Measurements from ENCODE around the gene LSR. TPM values are rescaled to one million over a fixed set of nuclear protein-coding genes. Genes with fewer than 3 reads are reported as not detected.
A peak's percentile ranks its signal among the peaks of the same experiment; 100 is the strongest.

The LSR gene
- total RNA-seq, 4 donors from 2014 or later = 36.5 to 85.3 (median 61.8) TPM

DNA sequence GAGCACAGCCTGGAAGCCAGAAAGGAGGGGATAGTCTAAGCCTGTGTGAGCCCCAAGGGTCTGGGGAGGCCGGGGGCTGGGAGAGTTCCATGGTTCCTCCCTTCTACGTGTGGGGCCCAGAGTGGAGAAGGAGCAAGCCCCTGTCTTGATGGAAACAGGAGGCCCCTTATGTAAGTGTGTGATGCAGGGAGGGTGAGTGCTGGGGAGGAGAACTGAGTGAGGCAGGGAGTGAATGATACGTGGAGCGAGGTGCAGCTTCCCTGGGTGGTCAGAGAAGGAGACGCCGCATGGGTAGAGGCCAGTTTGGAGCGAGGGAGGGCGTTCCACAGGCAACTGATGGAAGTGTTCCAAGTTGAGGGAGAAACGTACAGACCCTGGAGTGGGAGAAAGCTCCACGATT, 59.1 kb downstream of the LSR start:
- TF ChIP-seq, protein P1, sequence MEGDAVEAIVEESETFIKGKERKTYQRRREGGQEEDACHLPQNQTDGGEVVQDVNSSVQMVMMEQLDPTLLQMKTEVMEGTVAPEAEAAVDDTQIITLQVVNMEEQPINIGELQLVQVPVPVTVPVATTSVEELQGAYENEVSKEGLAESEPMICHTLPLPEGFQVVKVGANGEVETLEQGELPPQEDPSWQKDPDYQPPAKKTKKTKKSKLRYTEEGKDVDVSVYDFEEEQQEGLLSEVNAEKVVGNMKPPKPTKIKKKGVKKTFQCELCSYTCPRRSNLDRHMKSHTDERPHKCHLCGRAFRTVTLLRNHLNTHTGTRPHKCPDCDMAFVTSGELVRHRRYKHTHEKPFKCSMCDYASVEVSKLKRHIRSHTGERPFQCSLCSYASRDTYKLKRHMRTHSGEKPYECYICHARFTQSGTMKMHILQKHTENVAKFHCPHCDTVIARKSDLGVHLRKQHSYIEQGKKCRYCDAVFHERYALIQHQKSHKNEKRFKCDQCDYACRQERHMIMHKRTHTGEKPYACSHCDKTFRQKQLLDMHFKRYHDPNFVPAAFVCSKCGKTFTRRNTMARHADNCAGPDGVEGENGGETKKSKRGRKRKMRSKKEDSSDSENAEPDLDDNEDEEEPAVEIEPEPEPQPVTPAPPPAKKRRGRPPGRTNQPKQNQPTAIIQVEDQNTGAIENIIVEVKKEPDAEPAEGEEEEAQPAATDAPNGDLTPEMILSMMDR (IDR thresholded peaks at IDR 0.05) = no peak
- TF ChIP-seq POLR2A (IDR thresholded peaks at IDR 0.05) = no peak
- intact Hi-C loops (cut with DNase I) = no loop called here
- H3K9me3 ChIP-seq = no peaks in the 10 kb centered on the region
- H3K4me1 ChIP-seq = peaks cover 11 to 39% of the 10 kb centered on the region in 2 donors
- WGBS, 2 donors = 58 to 70% methylated on average over 10 of the region's 10 CpGs
- DNase-seq = no peak
- H3K27ac ChIP-seq = peak overlapping the region in 2 of 3 donors; percentile 25 to 59
- no peaks in the 10 kb centered on the region for H3K27me3 ChIP-seq
- no peaks in the 10 kb centered on the region for H3K36me3 ChIP-seq
- no peak overlapping the region for H3K4me3 ChIP-seq (replicated peaks in 1 of 3)

DNA sequence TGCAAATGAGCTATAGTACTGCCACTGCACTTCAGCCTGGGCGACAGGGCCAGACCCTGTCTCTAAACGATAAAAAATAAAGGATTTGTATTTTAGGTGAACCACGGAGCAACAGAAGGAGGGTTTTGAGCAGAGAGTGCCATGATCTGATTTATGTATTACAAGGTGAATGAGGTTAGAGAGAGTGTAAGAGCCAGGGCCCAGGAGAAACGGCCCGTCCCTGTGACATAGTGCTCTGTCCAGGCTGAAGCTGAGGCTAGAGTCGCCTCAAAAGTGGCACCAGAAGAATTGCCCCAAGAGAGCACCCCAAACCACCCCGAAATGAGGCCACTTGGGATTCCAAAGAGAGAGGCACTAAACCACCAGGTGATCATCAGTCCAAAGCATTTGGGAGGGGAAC, 60.1 kb downstream of the LSR start:
- Histone ChIP-seq H3K27ac (peak overlapping the region in 2 of 3 donors; percentile 40 to 59), H3K36me3 (no peaks in the 10 kb centered on the region), H3K4me3 (replicated peaks in 1 of 3) (no peak overlapping the region), H3K9me3 (no peaks in the 10 kb centered on the region), H3K27me3 (no peaks in the 10 kb centered on the region), H3K4me1 (peaks cover 11 to 43% of the 10 kb centered on the region in 2 donors)
- 80 to 86% methylated on average over 7 of the region's 7 CpGs for WGBS, 2 donors
- intact Hi-C loops (cut with DNase I) = no loop called here
- DNase-seq = no peak
- TF ChIP-seq, protein P1 (IDR thresholded peaks at IDR 0.05) = no peak
- TF ChIP-seq POLR2A (IDR thresholded peaks at IDR 0.05) = no peak

DNA sequence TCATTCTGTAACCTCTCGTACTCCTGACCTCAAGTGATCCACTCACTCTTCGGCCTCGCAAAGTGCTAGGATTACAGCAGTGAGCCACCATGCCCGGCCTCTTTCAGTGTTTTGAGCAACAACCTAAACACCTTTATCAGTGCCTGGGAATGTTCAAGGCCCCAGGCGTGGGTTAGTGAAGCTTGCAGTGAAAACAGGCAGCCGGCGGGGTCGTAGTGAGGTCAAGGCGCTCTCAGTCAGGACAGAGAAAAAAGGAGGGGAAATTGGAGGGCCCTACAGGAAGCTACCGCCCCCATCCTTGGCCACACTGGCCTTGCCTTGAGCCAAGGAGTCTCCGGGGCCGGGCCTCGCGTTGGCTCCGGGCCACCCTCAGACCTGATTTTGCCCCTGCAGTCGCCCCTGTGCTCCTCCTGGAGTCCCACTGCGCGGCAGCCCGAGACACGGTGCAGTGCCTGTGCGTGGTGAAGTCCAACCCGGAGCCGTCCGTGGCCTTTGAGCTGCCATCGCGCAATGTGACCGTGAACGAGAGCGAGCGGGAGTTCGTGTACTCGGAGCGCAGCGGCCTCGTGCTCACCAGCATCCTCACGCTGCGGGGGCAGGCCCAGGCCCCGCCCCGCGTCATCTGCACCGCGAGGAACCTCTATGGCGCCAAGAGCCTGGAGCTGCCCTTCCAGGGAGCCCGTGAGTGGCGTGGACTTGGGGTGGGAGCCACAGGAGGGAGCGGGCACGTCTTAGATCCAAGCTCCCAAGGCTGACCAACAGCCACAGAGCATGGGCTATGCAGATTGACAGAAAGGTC, 60.9 kb downstream of the LSR start:
- intact Hi-C loops (cut with DNase I) = no loop called here
- peaks cover 11 to 43% of the 10 kb centered on the region in 2 donors for H3K4me1 ChIP-seq
- TF ChIP-seq POLR2A (IDR thresholded peaks at IDR 0.05) = no peak
- TF ChIP-seq, protein P1 (IDR thresholded peaks at IDR 0.05) = no peak
- peak overlapping the region; percentile 40 to 59 (median 58) for H3K27ac ChIP-seq
- 43 to 45% methylated on average over 21 to 35 of the region's 47 CpGs for WGBS, 2 donors
- no peaks in the 10 kb centered on the region for H3K9me3 ChIP-seq
- no peaks in the 10 kb centered on the region for H3K27me3 ChIP-seq
- no peaks in the 10 kb centered on the region for H3K36me3 ChIP-seq
- peak; percentile 88 to 94 for DNase-seq
- no peak overlapping the region for H3K4me3 ChIP-seq (replicated peaks in 1 of 3)

DNA sequence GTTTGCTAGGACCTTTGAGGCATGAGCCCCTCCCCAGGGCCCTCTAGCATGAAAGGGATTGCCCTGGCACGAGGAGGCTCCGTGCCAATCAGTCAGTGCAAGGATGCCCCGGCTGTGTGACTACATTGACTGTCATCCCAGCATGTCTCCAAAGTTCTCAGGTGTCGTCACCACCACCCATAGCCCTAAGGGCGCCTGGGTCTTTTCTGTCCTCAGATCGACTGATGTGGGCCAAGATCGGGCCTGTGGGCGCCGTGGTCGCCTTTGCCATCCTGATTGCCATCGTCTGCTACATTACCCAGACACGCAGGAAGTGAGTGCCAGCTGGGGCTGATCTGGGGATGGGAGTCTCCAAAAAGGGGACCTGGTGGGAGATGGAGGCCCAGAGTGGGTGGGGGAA, 61.5 kb downstream of the LSR start:
- Histone ChIP-seq H3K27ac (peak overlapping the region in 1 of 3 donors; percentile 59), H3K27me3 (no peaks in the 10 kb centered on the region), H3K36me3 (no peaks in the 10 kb centered on the region), H3K4me3 (replicated peaks in 1 of 3) (no peak overlapping the region), H3K9me3 (no peaks in the 10 kb centered on the region), H3K4me1 (peaks cover 11 to 43% of the 10 kb centered on the region in 2 donors)
- intact Hi-C loops (cut with DNase I) = no loop called here
- WGBS, 2 donors = 84 to 100% methylated on average over 2 to 12 of the region's 12 CpGs
- no peak for DNase-seq
- TF ChIP-seq, protein P1 (IDR thresholded peaks at IDR 0.05) = no peak
- no peak for TF ChIP-seq POLR2A (IDR thresholded peaks at IDR 0.05)

DNA sequence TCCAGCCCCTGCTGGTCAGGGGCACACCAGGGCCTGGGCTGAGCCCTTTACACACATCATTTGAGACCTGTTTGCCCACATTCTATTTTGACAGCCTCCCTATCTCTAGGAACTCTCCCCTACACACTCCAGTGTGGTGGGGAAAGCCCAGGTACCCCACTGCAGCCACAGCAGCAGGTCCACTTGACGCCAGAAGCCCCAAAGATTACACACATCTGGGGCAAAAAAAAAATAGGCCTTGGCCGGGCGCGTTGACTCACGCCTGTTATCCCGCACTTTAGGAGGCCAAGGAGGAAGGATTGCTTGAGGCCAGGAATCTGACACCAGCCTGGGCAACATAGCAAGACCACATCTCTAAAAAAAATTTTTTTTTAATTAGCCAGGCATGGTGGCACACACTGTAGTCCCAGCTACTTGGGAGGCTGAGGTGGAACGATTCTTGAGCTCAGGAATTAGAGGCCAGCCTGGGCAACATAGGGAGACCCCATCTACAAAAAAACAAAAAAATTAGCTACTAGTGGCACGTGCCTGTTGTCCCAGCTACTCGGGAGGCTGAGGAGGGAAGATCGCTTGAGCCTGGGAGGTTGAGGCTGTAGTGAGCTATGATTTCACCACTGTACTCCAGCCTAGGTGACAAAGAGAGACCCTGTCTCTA, 62.1 kb downstream of the LSR start:
- Histone ChIP-seq H3K27me3 (no peaks in the 10 kb centered on the region), H3K27ac (peak overlapping the region in 1 of 3 donors; percentile 17), H3K4me3 (replicated peaks in 1 of 3) (no peak overlapping the region), H3K4me1 (peaks cover 11 to 43% of the 10 kb centered on the region in 2 donors), H3K9me3 (no peaks in the 10 kb centered on the region), H3K36me3 (no peaks in the 10 kb centered on the region)
- no peak for DNase-seq
- intact Hi-C loops (cut with DNase I) = no loop called here
- 90 to 98% methylated on average over 10 of the region's 10 CpGs for whole genome bisulfite sequencing, 2 donors
- TF ChIP-seq POLR2A (IDR thresholded peaks at IDR 0.05) = no peak
- TF ChIP-seq, protein P1 (IDR thresholded peaks at IDR 0.05) = no peak
